Measurements from ENCODE around the gene CASP9.
A peak's percentile ranks its signal among the peaks of the same experiment; 100 is the strongest.
"Not testable (repeated sequence)": the region's sequence is repeated elsewhere in the genome, so short reads cannot be mapped to it uniquely, and the experiment has no call there.

The CASP9 gene

DNA sequence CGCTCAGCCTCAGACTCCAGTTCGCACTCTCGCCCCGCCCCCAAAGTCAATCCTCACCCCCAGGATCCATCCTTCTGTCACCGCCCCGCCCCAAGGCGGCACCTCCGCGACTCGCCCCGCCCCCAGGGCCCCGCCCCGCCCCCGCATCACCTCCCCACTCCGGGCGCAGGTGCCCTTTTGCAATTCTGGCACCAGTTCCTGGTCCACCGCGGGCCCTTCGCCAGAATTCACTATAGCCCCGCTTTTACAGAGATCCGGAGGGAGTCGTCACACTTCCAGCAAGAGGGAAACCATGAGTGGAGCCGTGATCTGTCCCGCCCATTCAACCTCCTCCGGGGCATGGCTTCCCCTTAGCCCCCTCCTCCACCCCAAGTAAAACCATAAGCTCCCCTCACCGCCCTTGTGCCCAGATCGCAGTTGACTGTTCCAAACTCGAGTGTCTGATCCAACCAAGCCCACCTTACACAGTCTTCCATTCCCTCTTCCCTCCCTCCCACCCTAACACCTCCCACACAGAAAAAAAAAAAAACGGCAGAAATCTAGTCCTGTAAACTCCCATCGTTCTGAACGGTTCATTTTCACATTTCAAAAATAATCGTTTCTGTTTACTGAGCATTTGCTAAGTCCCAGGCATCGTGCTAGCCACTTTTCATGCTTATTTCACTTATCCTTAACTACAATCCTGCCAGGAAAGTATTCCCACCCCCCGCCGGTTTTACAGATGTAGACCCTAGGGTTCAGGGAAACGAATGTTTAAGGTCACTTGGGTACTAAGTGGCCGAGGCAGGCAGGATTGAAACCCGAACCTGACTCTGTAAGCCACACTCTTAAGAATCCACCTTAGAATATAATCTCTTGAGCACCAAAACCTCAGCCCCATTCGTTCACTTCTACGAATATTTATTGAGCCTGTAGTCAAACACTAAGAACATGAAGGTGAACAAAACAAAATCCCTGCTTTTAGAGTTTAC lies 1.3 kb upstream of the CASP9 start:
- no peak for DNase-seq

DNA sequence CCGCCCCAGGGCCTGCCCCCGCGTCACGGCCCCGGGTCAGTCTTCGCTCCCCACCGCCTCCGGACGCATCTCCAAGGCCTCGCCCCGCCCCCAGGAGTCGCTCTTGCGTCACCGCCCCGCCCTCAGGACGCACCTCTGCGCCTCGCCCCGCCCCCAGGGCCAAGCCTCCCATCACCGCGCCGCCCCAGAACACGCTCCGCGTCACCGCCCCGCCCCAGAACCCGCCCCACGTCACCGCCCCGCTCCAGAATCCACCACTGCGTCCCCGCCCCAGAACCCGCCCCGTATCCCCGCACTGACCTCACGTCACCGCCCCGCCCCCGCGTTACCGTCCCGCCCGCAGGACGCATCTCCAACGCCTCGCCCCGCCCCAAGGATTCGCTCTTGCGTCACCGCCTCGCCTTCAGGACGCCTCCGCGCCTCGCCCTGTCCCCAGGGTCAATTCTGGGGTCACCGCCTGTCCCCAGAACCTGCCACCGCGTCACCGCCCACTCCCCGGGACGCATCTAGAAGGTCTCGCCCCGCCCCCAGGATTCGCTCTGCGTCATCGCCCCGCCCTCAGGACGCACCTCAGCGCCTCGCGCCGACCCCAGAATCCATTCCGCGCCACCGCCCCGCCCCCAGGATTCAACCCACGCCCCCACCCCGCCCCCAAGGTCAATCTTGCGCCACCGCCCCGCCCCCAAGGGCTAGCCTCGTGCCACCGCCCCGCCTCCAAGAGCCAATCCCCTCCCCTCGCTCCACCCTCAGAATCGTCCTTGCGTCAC lies 451 bp upstream of the CASP9 start:
- peak; percentile 98 to 100 for DNase-seq

DNA sequence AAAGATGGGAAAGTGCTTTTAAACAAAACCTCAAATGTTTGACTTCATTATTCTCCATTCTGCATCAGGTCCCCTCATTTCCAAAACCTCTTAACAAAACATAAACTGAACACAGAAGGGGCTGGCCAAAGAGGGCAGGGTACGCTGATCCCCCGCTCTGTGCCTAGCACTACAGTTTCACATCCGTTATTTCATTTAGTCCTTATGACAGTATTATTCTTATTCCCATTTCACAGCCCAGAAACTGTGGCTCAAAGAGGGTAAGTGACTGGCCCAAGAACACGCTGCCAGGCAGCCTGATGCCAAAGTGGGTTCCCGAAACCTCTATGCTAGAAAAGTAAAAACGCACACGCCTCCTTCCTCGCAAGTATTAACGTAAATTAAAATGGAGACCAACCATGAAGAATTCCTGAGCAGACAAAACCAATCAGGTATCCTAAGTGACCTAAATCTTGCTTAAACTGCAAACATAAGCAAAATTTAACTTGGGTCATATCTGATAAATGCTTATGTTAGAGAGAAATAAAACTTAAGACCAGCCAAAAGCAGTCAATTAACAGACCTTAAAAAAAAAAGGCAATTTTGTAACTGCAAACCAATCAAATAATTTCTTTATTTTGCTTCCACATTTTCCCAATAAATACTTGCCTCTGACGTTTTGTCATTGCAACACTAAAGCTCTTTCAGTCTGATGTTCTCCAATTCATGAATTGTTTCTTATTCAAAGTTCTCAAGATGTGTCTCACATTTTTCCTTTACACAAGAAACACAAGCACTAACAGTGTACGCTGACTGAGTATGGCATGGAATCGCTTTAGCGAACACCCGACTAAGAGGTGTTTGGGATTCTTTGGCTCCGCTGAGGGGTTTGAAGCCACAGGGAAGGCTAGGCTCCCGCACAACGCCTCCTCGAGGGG lies 653 bp downstream of the CASP9 start:
- no peak for DNase-seq

DNA sequence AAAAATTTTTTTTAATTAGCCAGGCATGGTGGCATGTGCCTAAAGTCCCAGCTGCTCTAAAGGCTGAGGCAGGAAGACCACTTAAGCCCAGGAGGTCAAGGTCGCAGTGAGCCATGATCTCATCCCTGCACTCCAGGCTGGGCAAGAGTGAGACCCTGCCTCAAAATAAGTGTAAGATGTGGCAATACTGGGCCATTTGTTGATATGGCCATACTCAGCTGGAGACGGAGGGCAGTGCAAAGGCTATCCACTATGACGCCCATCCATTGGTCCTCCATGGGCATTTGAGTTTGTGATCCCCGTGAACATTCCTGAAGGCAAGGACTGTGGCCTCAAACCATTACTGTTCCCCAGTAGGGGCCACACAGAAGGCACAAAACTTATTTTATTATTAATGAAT lies 1.5 kb downstream of the CASP9 start:
- DNase-seq: no peak

DNA sequence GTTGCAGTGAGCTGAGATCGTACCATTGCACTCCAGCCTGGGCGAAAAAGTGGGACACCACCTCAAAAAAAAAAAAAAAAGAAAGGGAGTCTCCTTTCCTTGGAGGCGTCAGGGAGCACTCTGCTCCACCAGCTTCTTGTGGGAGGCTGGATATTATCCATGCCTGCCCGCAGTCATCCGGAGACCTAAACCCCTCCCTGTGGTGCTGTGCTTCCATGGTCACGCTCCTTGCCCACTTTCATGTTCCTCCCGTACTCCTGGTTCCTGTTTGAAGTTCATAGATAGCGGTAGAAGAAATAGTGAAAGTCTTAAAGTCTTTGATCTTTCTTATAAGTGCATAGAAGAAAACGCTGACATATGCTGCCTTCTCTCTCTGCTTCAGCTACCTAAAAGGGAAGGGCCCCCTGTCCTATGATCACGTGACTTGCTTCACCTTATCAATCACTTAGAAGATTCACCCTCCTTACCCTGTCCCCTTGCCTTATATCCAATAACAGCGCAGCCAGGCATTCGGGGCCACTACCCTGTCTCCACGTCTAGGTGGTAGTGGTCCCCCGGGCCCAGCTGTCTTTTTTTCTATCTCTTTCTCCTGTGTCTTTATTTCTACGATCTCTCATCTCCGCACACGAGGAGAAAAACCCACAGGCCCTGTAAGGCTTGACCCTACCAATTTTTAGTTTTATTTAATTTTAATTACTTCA lies 2.7 kb downstream of the CASP9 start:
- not testable (repeated sequence) for DNase-seq

DNA sequence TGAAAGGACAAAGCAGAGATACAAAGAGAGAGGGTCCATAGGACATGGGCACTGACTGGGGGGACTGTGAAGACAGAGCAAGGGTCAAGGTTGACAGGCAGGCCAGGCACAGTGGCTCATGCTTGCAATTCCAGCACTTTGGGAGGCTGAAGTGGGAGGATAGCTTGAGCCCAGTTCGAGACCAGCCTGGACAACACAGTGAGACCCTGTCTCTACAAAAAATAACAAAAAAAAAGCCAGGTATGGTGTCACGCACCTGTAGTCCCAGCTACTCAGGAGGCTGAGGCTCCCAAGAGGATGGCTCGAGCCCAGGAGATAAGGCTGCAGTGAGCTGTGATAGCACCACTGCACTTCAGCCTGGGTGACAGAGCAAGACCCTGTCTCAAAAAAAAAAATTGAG lies 4.4 kb downstream of the CASP9 start:
- DNase-seq: no peak

DNA sequence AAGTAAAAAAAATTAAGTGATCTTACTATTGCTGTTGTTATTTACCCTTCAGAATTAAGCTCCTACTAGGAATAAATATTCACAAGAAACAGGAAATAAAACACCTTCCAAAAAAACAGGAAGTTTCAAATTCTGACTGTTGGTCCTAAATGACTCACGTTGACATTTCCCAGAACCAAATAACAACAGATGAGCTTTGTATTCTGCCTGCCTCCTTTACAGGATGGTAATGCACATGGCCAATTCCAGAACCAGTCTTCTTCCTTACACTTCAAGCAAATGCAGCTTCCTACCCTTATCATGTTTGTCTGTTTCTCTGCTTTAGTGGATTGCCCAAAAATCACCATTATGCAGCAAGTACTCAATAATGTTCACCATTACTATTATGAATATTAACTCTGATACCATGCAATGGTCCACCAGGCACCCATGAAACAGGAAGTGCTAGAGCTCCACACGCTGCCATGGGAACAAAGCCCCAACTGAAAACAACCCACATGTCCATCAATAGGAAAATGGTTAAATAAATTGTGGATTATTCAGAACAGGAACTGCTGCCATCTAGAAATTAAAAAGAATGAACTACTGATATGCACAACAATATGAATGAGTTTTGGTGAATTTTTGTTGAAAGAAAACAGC lies 8.9 kb downstream of the CASP9 start:
- DNase-seq: no peak

DNA sequence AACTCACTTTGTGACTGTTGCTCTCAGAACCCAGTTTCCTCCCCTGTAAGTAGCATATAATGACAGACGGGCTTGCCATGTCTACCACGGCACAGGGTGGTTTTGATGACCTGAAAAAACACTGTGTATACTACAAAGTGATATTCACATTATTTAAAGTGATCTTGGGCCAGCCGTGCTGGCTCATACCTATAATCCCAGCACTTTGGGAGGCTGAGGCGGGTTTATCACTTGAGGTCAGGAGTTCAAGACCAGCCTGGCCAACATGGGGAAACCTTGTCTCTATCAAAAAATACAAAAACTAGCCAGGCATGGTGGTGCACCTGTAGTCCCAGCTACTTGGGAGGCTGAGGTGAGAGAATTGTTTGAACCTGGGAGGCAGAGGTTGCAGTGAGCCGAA lies 9.5 kb downstream of the CASP9 start:
- DNase-seq: not testable (repeated sequence)

DNA sequence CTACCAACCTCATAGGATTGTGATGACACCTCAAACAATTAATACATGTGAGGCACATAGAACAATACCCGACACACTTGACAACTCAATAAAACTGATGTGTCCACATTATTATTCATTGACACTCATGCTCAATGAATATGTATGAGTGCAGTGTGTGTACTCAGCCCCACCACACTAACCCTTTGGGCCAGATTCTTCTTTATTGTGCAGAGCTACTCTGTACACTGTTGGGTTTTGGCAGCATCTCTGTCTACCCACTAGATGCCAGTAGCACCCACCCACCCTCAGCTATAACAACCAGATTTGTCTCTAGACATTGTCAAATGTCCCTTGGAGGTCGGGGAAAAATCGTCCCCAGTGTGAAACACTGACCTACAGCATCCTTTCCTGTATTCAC lies 10.1 kb downstream of the CASP9 start:
- no peak for DNase-seq

DNA sequence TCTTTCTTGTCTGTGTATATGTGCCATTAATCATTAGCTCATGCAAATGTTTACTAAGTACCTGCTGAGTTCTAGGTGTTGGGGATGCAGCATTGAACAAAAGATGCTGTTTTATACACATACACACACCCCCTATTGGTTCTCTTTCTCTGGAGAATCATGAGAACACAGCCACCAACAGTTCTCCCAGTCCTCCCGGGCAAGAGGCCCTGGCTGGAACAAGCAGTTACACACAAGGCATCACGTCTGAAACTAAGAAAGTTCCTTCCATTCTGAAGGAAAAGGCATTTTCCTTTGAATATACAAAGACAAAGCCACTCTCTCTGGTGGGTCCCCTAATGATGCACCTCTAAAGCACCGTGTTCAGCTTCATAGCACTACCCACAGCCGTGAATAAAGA lies 10.8 kb downstream of the CASP9 start:
- no peak for DNase-seq

DNA sequence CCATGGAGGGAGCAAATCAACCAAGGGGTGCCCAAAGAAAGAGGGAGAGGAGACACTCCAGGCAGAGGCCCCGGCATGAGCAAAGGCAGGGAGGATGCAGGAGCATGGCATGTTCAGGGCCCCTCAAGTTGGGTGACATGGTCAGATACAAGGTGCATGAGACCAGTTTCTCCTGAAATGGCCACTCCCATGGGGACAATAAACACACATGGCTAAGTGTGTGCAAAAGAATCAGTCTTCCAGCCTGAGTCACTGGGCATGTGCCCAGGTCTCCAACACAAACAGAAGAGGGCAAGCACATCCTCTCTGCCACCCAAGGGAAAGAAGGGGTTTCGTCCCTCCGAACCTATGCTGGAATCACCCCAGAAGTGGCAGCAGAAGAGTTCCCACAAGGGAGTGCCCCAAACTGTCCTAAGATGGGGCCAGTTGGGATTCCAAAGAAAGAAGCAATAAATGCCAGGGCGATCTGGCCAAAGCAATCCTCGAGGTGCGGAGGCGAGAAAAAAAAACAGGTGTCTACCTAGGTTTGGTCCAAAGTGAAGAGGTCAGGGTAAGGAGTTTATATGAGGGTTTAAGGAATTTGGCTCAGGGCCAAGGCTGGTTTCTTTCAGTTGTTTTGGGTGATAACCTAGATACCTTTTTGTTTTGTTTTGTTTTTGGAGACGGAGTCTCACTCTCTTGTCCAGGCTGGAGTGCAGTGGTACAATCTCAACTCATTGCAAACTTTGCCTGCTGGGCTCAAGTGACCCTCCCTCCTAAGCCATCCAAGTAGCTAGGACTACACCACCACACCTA lies 13.2 kb downstream of the CASP9 start:
- no peak for DNase-seq

DNA sequence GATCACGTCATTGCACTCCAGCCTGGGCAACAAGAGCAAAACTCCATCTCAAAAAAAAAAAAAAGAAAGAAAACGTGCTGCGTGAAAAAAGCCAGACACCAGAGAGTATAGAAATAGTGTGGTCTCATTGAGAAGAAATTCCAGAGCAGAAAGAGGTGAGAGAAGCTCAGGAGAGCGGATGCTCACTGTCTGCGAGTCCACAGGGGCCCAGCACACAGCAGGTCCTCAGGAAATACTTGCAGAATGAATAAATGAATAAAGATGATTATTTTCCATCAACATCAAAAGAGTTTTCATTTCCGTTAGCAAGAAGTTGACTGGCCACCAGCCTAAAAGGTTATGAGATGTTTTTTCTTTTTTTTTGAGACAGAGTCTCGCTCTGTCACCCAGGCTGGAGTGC lies 14.4 kb downstream of the CASP9 start:
- no peak for DNase-seq

DNA sequence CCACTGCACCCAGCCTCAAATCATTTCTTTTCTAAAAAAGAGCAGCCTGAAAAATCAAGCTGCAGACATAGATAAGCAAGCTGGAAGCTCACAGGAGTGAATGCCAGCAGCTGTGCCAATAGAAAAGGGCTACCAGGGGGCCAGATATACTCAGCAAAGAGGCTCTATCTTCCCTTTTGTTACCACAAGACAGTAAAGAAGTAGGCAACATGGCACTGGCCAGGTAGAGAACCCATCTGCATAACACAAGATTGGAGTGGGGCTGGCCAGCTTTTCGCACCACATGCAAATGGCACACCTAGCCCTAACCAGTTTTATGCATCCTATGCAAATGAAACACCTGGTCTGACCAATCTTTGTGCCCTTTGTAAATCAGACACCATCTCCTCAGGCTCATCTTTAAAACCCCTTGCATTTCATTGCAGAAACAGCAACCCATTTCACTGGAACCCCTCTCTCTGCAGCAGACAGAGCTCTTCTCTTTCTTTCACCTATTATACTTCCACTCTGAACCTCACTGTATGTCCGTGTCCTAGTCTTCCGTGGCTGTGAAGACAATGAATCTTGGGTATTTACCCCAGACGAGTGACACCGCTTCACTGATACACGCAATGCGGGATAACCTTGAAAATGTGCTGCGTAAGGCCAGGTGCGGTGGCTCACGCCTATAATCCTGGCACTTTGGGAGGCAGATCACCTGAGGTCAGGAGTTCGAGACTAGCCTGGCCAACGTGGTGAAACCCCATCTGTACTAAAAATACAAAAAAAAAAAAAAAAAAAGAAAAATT lies 15.1 kb downstream of the CASP9 start:
- DNase-seq: no peak

DNA sequence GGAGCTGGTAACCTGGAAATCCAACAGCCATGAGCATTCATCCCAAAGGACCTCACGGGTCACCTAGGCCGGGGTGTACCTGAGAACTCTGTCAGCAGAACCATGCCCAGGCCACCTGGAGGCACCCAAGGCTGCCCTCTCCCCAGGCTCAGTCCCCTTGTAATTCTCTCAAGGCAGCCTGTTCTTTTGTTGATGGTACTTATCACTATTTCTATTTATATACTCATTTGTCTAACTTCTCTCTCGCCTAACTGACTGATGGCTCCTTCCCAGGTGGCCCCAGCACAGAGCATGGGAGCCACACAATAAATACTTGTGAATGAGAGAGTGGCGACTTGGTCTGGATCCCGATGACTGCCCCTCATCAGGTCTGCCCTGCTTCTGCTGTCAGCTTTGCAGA lies 16.7 kb downstream of the CASP9 start:
- DNase-seq: no peak

DNA sequence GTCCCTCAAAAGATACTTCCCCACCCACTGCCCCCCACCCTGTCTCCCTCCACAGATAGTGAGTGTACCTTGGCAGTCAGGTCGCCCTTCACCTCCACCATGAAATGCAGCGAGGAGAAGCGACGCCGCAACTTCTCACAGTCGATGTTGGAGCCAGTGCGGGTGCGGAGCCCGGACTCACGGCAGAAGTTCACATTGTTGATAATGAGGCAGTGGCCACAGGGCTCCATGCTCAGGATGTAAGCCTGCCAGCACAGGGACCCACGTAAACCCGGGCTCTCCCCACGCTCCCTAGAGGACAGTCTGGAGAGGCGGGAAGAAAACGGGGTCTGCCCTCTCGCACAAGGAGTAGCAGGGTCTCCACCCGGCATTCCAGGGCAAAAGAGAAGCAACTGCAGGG lies 17.2 kb downstream of the CASP9 start:
- DNase-seq: no peak

DNA sequence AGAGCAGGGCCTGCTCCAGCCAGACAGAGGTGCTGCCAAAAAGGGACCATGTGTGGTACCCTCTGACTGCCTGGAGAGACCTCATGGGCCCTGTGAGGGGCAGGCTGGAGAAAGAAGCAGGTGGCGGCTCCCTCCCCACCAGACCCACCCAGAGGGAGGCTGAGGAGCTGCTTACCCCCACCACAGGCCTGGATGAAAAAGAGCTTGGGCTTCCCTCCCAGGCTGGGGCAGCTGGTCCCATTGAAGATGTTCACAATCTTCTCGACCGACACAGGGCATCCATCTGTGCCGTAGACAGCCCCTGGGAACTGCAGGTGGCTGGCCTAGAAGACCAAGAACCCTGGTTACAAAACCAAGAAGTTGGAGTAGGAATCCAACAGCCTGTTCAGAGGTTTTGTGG lies 19.6 kb downstream of the CASP9 start:
- no peak for DNase-seq

DNA sequence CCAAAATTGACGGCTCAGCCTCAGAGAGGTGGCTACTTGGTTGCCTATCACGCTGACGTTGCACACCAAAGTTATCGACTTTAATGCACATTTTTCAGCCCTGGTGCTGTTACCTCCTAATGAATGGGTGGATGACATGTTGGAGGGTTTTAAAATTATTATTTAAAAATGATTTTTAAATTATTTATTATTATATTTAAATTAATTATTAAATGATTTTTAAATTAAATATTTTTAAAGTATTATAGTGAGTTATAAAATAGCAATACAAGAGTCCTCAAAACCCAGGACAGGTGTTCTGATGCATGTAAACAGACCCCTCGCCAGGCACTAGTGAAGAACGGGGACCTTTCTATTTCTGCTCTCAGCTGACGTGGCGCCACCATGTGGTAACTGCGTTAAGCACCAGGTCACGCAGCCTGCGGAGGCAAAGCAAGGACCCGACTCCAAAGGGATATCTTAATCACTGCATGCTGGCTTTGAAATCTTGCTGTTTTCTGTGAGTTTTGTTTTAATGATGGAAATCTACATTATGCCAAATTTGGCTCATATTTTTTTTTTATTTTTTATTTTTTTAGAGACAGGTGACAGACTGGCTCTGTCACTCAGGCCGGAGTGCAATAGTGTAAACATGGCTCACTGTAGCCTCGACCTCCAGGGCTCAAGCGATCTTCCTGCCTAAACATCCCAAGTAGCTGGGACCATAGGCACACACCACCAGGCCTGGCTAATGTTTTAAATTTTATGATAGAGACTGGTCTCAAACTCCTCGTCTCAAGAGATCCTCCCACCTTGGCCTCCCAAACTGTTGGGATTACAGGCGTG lies 22.6 kb downstream of the CASP9 start:
- no peak for DNase-seq

DNA sequence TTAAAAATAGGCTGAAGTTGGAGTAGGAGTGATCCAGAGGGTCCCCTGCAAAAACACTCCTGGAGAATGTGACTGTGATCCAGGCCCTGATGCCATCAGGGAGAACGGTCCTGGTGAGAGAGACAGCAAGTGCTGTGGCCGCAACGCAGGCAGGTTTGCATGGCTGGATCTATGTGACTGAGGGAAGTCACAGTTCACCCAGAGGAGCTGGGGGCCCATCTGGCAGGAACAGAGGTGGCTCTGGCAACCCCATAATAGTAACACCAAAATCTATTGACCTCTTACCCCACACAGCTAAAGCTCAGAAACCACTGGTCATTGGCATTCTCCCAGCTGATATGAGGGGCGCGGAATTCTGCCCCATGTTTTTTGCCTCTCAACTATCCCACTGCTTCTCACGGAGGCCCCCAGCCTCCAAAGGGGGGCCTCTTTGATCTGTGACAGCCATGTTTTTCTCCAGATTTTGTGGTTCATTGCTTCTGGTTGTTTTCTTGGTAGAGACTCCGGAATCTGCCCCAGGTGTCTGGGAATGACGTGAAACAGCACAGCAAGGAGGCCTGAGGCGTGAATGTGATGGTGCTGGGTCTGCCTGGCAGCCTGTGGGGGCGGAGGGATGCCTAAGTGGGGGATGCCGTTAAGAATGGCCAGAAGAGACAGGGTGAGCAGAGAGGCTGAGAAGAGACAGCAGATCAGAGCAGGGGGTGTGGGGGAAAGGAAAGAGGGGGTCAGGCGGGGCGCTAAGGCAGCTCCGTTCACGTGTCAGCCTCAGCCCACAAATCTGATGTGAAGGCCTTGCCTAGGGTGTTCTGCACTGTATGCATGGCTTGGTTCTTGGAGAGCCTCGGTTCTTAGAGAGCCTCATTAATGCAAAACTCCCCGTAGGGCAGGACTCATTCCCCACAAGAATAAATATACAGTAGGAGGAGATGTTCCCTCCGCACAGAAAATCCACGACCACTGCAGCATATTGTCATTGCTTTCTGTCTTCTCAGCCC lies 23.5 kb downstream of the CASP9 start:
- no peak for DNase-seq
